ENCODE results near the gene TASP1.
"Not testable (repeated sequence)": the region's sequence is repeated elsewhere in the genome, so short reads cannot be mapped to it uniquely, and the experiment has no call there.

Gene TASP1

DNA sequence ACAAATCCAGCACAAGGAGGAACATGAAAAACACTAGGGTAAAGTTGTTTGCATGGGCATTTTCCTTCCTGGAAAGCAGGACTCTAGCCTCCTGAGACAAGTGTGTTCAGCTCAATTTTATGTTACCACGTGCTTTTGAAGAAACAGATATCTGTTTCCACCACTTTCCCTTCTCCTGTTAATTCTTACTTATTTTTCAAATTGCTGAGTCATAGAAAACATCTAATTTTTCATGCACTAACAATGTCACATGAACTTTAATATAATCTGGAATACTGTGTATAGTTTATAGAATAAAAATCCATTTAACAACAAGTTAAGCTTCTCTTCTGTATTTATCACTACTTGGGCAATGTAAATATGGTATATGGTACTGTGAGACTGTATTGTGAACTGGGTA is 243.5 kb downstream of the TASP1 start:
- Mint-ChIP-seq H3K9me3 (peaks cover 2% of the 10 kb centered on the region), H3K36me3 (peaks cover 40% of the 10 kb centered on the region), H3K27ac (no peak overlapping the region), H3K4me3 (no peak overlapping the region), H3K27me3 (no peaks in the 10 kb centered on the region), H3K4me1 (no peaks in the 10 kb centered on the region)
- ATAC-seq (ENCODE audit: low read depth) (no peak), DNase-seq (ENCODE audit: low spot score in 2 of 2) (no peak)

DNA sequence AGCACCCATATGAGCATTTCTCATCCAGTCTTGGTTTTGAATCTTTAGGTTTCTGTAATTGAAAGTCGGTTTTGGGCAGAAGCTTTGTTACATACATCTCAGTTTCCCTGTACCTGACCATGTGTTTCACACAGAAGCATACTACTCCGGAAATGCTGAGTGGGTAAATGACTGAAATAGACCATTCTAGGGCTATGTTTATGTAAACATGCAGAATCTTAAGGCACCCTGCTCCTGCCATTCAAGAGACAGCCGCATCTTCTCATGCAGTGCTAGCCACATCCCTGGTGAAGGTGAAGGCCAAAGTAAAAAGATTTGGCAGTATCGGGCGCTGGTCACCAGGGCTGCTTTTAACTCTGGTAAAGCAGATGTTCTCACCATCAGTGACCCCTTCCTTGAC is 246.3 kb downstream of the TASP1 start:
- no peaks in the 10 kb centered on the region for H3K27me3 Mint-ChIP-seq
- H3K4me1 Mint-ChIP-seq: no peaks in the 10 kb centered on the region
- H3K27ac Mint-ChIP-seq: no peak overlapping the region
- ATAC-seq (ENCODE audit: low read depth) (no peak), DNase-seq (ENCODE audit: low spot score in 2 of 2) (no peak)
- peaks cover 49% of the 10 kb centered on the region for H3K36me3 Mint-ChIP-seq
- H3K9me3 Mint-ChIP-seq: peaks cover 2% of the 10 kb centered on the region
- no peak overlapping the region for H3K4me3 Mint-ChIP-seq

DNA sequence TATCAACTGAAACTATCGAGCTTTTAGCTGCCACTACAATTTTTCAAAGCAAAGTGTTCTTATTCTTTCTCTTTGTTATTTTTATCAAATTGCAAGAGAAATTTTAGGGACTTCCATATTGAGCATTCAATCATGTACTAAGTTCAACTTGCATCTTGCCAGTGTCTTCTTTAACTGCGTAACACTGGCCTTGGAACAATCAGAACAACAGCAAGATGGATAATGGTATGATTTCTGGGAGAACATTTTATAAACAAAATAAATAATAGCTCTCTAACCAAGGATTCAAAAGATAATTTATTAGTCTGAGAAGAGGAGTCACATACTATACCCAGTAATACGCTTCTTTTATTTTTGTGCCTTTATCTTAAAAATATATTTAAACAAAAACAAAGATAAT is 249.6 kb downstream of the TASP1 start:
- Mint-ChIP-seq H3K27me3 (no peaks in the 10 kb centered on the region), H3K9me3 (peaks cover 2% of the 10 kb centered on the region), H3K27ac (no peak overlapping the region), H3K4me1 (no peaks in the 10 kb centered on the region), H3K4me3 (no peak overlapping the region), H3K36me3 (peaks cover 67% of the 10 kb centered on the region)
- ATAC-seq (ENCODE audit: low read depth) (no peak), DNase-seq (ENCODE audit: low spot score in 2 of 2) (no peak)

DNA sequence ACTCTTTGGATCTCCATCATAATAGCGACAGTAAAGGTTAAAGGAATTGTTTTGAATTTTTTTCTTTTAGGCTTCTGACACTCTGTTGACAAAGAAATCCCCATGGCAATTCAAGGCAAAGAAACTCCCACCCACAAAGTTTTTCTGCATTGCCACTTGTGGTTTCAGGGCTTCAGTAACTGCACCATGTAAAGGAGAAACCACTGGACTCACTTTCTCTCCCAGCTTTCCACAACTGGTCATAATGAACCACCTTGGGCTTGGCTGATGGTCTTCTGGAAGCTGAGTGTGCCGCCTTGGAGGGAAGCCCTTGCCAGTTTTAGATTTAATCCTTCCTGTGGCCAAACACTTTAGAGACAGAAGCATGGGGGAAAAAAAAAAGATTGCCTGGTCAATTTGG is 254.6 kb downstream of the TASP1 start:
- no peak overlapping the region for H3K4me3 Mint-ChIP-seq
- ATAC-seq (ENCODE audit: low read depth) (no peak), DNase-seq (ENCODE audit: low spot score in 2 of 2) (no peak)
- no peaks in the 10 kb centered on the region for H3K4me1 Mint-ChIP-seq
- H3K27ac Mint-ChIP-seq: no peak overlapping the region
- H3K27me3 Mint-ChIP-seq: no peaks in the 10 kb centered on the region
- peaks cover 45% of the 10 kb centered on the region for H3K36me3 Mint-ChIP-seq
- peaks cover 14% of the 10 kb centered on the region for H3K9me3 Mint-ChIP-seq

DNA sequence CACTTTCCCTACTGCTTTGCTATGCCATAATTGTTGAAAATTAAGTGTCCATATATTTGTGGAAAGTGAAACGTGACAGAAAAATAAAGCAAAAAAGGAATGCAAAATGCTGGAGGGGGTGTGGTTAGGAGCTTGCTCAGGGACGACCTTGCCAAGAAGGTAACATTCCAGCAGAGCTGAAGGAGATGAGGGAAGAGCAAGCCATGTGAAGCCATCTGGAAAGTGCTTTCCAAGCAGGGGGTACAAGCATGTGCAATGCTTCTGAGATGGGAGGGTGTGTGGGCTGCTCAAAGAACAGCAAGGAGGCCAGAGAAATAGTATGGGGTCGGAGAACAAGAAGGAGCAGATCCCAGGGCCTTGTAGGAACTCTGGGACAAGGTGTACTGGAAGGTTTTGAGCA is 255.9 kb downstream of the TASP1 start:
- Mint-ChIP-seq H3K36me3 (peaks cover 36% of the 10 kb centered on the region), H3K4me1 (no peaks in the 10 kb centered on the region)

DNA sequence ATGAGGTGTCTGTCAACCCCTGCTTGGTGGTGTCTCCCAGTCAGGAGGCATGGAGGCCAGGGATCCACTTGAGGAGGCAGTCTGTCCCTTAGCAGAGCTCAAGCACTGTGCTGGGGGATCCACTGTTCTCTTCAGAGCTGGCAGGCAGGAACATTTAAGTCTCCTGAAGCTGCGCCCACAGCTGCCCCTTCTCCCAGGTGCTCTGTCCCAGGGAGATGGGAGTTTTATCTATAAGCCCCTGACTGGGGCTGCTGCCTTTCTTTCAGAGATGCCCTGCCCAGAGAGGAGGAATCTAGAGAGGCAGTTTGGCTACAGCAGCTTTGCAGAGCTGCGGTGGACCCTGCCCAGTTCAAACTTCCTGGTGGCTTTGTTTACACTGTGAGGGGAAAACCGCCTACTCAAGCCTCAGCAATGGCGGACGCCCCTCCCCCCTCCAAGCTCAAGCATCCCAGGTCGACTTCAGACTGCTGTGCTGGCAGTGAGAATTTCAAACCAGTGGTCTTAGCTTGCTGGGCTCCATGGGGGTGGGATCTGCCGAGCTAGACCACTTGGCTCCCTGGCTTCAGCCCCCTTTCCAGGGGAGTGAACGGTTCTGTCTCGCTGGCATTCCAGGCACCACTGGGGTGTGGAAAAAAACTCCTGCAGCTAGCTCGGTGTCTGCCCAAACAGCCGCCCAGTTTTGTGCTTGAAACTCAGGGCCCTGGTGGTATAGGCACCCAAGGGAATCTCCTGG is 258.1 kb downstream of the TASP1 start:
- not testable (repeated sequence) for H3K27ac Mint-ChIP-seq; DNase-seq (ENCODE audit: low spot score in 2 of 2); H3K27me3 Mint-ChIP-seq; H3K4me3 Mint-ChIP-seq; H3K4me1 Mint-ChIP-seq; ATAC-seq (ENCODE audit: low read depth)
- H3K9me3 Mint-ChIP-seq: peaks cover 33% of the 10 kb centered on the region
- H3K36me3 Mint-ChIP-seq: peaks cover 24% of the 10 kb centered on the region

More for the DNA sequence above, 255.9 kb downstream of the TASP1 start:
- no peak overlapping the region for H3K4me3 Mint-ChIP-seq
- no peak overlapping the region for H3K27ac Mint-ChIP-seq
- no peaks in the 10 kb centered on the region for H3K27me3 Mint-ChIP-seq
- ATAC-seq (ENCODE audit: low read depth) (no peak), DNase-seq (ENCODE audit: low spot score in 2 of 2) (no peak)
- peaks cover 24% of the 10 kb centered on the region for H3K9me3 Mint-ChIP-seq

DNA sequence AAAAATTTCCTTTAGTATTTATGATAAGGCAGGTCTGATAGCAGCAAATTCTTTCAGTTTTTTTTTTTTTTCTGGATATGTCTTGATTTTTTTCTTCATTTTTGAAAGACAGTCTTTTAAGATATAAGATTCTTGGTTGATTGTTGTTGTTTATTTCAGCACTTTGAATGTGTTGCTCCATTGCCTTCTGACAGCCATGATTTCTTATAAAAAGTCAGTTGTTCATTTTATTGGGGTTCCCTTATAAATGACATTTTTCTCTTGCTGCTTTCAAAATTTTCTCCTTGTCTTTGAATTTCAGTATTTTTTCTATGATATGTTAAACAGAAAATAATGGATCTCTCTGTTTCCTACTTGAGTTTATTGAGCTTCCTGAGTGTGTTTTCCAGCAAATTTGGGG is 265.3 kb downstream of the TASP1 start:
- Mint-ChIP-seq H3K9me3 (peaks cover 35% of the 10 kb centered on the region), H3K27me3 (no peaks in the 10 kb centered on the region), H3K27ac (no peak overlapping the region), H3K4me3 (no peak overlapping the region), H3K36me3 (peaks cover 6% of the 10 kb centered on the region), H3K4me1 (no peaks in the 10 kb centered on the region)
- no peak for ATAC-seq (ENCODE audit: low read depth)
- no peak for DNase-seq (ENCODE audit: low spot score in 2 of 2)

DNA sequence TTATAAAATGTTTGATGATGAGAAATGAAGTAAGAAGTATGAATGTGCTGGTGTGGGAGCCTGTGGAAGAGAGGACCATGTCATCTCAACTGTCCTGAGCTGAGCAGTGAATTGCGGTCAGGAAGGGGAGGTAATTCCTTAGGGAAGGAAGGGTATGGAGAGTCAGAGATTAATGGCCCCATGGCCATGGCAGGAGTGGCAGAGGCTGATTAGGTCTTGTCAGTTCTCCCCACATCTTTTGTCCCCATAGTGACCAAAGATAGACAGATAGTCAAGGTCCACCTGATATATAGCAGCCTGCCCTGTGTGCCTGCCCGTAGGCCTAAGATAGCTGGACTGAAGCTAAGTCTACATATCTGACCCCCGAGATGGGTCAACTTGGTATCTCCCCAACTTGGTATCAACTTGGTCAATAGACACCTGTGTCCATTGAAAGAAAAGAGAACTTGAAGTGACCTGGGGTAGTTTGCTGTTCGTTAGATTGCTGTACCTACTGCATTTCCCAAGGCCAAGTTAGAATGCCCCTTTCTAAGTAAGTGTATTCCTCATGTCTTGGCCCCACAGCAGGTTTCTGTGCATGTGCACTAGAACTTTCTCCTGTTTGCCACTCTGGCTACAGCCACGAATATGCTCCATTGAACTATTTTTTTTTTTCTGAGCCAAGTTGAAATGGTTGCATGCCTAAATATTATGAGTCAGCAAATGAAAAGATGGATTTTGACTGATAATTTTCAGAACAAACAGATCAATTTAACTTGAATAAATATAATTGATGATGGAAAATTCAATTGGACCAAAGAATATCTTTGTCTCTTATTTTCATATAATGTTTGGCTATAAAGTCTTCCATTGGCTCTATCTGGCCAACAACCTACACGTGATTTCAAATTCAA is 274.2 kb downstream of the TASP1 start:
- H3K36me3 Mint-ChIP-seq: peaks cover 3% of the 10 kb centered on the region
- no peak overlapping the region for H3K4me3 Mint-ChIP-seq
- H3K9me3 Mint-ChIP-seq: peaks cover 8% of the 10 kb centered on the region
- no peak for ATAC-seq (ENCODE audit: low read depth)
- H3K27ac Mint-ChIP-seq: no peak overlapping the region
- peaks cover 2% of the 10 kb centered on the region for H3K27me3 Mint-ChIP-seq
- no peak for DNase-seq (ENCODE audit: low spot score in 2 of 2)
- no peaks in the 10 kb centered on the region for H3K4me1 Mint-ChIP-seq

DNA sequence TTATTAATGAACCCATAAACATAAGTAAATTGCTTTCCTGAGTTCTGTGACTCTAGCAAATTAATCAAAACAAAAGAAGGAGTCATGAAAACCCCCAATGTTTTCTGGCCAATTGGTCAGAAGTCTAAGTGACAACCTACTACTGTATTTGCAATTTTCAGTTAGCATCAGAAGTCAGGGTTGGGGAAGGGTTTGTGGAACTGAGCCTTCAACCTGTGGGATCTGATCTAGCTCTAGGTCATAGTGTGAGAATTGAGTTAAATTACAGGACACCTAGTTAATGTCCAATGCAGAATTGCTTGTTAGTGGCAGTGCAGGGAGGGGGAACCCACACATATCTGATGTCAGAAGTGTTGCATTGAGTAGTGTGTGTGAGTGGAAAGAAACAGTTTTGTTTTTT is 275.3 kb downstream of the TASP1 start:
- Mint-ChIP-seq H3K36me3 (peaks cover 3% of the 10 kb centered on the region), H3K4me3 (no peak overlapping the region), H3K27me3 (peaks cover 2% of the 10 kb centered on the region), H3K9me3 (peaks cover 8% of the 10 kb centered on the region), H3K4me1 (no peaks in the 10 kb centered on the region), H3K27ac (no peak overlapping the region)
- DNase-seq (ENCODE audit: low spot score in 2 of 2) (no peak), ATAC-seq (ENCODE audit: low read depth) (no peak)

DNA sequence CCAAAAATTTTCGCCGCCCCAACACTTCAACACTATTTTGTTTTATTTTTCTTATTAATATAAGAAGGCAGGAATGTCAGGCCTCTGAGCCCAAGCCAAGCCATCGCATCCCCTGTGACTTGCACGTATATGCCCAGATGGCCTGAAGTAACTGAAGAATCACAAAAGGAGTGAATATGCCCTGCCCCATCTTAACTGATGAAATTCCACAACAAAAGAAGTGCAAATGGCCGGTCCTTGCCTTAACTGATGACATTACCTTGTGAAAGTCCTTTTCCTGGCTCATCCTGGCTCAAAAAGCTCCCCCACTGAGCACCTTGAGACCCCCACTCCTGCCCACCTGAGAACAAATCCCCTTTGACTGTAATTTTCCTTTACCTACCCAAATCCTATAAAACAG is 276.6 kb downstream of the TASP1 start:
- H3K4me1 Mint-ChIP-seq; H3K36me3 Mint-ChIP-seq; H3K27me3 Mint-ChIP-seq; H3K27ac Mint-ChIP-seq; H3K4me3 Mint-ChIP-seq; ATAC-seq (ENCODE audit: low read depth); DNase-seq (ENCODE audit: low spot score in 2 of 2); H3K9me3 Mint-ChIP-seq: not testable (repeated sequence)

DNA sequence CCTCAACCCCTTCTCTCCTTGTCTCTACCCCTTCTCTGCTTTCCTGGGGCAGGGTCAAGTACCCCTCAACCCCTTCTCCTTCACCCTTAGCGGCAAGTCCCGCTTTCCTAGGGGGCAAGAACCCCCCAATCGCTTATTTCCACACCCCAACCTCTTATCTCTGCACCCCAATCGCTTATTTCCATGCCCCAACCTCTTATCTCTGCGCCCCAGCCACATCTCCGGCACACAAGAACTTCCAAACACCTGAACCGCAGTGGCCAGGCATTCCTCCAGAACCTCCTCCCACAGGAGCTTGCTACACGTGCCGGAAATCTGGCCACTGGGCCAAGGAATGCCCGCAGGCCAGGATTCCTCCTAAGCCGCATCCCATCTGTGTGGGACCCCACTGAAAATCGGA is 279.8 kb downstream of the TASP1 start:
- not testable (repeated sequence) for DNase-seq (ENCODE audit: low spot score in 2 of 2); ATAC-seq (ENCODE audit: low read depth); H3K36me3 Mint-ChIP-seq; H3K27me3 Mint-ChIP-seq; H3K27ac Mint-ChIP-seq; H3K9me3 Mint-ChIP-seq; H3K4me3 Mint-ChIP-seq; H3K4me1 Mint-ChIP-seq

DNA sequence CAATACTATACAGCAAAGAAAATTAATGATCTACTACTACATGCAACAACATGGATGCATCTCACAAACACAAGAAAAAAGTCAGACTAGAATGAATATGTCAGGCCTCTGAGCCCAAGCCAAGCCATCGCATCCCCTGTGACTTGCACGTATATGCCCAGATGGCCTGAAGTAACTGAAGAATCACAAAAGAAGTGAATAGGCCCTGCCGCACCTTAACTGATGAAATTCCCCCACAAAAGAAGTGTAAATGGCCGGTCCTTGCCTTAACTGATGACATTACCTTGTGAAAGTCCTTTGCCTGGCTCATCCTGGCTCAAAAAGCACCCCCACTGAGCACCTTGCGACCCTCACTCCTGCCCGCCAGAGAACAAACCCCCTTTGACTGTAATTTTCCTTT is 280.9 kb downstream of the TASP1 start:
- not testable (repeated sequence) for H3K27ac Mint-ChIP-seq; ATAC-seq (ENCODE audit: low read depth); H3K9me3 Mint-ChIP-seq; DNase-seq (ENCODE audit: low spot score in 2 of 2); H3K4me3 Mint-ChIP-seq; H3K4me1 Mint-ChIP-seq; H3K27me3 Mint-ChIP-seq; H3K36me3 Mint-ChIP-seq

DNA sequence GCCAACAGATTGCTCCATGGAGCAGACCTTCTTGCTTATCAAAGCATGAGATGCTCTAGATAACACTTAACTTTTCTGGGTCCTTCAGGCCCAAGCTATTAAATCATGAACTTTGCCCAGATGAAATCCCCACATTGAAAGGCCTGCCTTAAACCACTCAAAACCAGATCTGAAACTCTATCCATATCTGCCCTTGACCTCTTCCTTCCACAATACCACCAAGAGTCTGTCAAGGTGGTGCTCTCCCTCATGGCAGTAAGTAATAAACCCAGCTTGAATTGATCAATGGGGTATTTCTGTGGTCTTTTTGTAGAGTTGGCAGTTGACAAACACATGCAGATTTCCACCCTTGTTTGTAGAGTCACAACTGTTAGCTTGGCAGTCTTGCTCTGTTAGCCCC is 282.1 kb downstream of the TASP1 start:
- Mint-ChIP-seq H3K4me1 (no peaks in the 10 kb centered on the region), H3K9me3 (peaks cover 3% of the 10 kb centered on the region), H3K27ac (no peak overlapping the region), H3K4me3 (no peak overlapping the region), H3K27me3 (no peaks in the 10 kb centered on the region), H3K36me3 (no peaks in the 10 kb centered on the region)
- ATAC-seq (ENCODE audit: low read depth): no peak
- DNase-seq (ENCODE audit: low spot score in 2 of 2): no peak

DNA sequence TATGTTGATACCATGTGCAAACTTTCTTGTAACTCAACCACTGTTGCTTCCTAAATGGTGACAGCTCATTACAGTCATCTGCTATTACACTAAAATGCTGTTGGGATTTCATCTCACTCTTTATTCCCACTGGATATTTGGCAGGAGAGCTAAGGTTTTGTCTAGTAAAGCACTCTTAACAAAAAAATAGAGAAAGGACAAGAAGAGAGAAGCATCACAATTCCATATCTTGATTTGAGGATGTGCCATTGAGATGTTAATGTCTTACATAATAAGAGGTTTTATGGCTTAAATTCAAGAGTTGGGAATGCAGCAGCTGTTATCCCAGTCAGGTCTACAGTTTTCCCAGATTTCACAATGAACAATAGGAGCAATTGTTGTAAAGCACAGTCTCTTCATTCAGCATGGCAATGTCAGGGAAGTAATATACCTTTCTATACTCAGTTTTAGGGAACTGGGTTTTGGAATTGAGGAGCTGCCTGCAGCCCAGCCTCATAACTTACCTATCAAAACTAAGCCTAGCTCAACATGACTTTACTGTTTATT is 282.7 kb downstream of the TASP1 start:
- H3K9me3 Mint-ChIP-seq: peaks cover 3% of the 10 kb centered on the region
- no peaks in the 10 kb centered on the region for H3K4me1 Mint-ChIP-seq
- no peaks in the 10 kb centered on the region for H3K36me3 Mint-ChIP-seq
- no peaks in the 10 kb centered on the region for H3K27me3 Mint-ChIP-seq
- ATAC-seq (ENCODE audit: low read depth) (no peak), DNase-seq (ENCODE audit: low spot score in 2 of 2) (no peak)
- H3K27ac Mint-ChIP-seq: no peak overlapping the region
- no peak overlapping the region for H3K4me3 Mint-ChIP-seq

Data from memory B cell (primary cell).